ENCODE data around the gene NRL. TPM values are rescaled to one million over a fixed set of nuclear protein-coding genes. Genes with fewer than 3 reads are reported as not detected.
A peak's percentile ranks its signal among the peaks of the same experiment; 100 is the strongest.

NRL gene
- total and polyA plus RNA-seq, 4 donors = 1.5 to 3.2 (median 2.8) TPM

DNA sequence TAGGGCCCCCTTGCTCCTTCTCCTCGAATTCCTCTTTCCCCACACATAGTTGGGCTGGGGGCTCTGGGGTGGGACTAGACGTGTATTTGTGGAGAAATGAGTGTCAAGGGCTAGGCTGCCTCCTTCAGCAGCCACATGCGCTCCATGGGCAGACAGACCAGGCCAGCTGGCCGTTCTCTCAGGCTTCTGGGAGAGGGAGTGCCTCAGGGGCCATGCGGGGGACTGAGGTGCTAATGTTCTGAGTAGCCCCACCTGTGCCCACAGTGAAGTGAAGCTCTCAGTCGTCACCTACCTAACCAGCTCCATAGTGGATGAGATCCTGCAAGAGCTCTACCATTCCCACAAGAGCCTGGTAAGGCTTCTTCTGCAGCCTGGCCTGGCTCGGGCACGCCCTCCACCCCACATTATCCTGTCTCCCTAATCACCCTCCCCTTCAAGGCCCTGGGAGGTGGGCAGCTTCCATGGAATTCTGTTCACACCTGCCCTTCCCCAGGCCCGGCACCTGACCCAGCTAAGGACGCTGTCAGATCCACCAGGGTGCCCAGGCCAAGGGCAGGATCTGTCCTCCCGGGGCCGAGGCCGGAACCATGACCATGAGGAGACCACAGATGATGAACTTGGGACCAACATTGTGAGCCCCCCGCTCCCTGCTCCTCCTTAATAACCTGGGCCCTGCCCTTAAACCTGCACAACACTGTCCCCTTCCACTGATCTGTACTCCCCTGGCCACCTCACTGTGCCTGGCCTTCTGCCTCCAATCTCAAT lies 52.4 kb downstream of the NRL start:
- H3K36me3 ChIP-seq (ENCODE audit: control insufficient read depth in 4 of 4, insufficient read depth in 3 of 4, low read depth in 1 of 4, low read length in 3 of 4) = no peaks in the 10 kb centered on the region
- DNase-seq (ENCODE audit: low spot score) = no peak
- H3K27ac ChIP-seq (ENCODE audit: low read depth in 1 of 2, low read length in 2 of 2) = peak overlapping the region; percentile 44 to 71
- H3K9ac ChIP-seq (ENCODE audit: low read depth in 1 of 2, low read length in 2 of 2) = no peak overlapping the region
- TF ChIP-seq FOXA2 (IDR thresholded peaks at IDR 0.05) (no peak), SP1 (IDR thresholded peaks at IDR 0.05) (no peak), JUND (IDR thresholded peaks at IDR 0.05) (no peak), HNF4A (conservative IDR thresholded peaks at IDR 0.05) (no peak), HNF4G (IDR thresholded peaks at IDR 0.05) (no peak), FOXA1 (IDR thresholded peaks at IDR 0.05) (no peak), RXRA (IDR thresholded peaks at IDR 0.05) (no peak), YY1 (IDR thresholded peaks at IDR 0.05) (no peak)
- TF ChIP-seq, protein P1, sequence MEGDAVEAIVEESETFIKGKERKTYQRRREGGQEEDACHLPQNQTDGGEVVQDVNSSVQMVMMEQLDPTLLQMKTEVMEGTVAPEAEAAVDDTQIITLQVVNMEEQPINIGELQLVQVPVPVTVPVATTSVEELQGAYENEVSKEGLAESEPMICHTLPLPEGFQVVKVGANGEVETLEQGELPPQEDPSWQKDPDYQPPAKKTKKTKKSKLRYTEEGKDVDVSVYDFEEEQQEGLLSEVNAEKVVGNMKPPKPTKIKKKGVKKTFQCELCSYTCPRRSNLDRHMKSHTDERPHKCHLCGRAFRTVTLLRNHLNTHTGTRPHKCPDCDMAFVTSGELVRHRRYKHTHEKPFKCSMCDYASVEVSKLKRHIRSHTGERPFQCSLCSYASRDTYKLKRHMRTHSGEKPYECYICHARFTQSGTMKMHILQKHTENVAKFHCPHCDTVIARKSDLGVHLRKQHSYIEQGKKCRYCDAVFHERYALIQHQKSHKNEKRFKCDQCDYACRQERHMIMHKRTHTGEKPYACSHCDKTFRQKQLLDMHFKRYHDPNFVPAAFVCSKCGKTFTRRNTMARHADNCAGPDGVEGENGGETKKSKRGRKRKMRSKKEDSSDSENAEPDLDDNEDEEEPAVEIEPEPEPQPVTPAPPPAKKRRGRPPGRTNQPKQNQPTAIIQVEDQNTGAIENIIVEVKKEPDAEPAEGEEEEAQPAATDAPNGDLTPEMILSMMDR (IDR thresholded peaks at IDR 0.05; ENCODE audit: low read depth, low read length, missing input control) = no peak
- TF ChIP-seq, protein P2, sequence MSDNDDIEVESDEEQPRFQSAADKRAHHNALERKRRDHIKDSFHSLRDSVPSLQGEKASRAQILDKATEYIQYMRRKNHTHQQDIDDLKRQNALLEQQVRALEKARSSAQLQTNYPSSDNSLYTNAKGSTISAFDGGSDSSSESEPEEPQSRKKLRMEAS (IDR thresholded peaks at IDR 0.05) = no peak
- TF ChIP-seq, protein P3, sequence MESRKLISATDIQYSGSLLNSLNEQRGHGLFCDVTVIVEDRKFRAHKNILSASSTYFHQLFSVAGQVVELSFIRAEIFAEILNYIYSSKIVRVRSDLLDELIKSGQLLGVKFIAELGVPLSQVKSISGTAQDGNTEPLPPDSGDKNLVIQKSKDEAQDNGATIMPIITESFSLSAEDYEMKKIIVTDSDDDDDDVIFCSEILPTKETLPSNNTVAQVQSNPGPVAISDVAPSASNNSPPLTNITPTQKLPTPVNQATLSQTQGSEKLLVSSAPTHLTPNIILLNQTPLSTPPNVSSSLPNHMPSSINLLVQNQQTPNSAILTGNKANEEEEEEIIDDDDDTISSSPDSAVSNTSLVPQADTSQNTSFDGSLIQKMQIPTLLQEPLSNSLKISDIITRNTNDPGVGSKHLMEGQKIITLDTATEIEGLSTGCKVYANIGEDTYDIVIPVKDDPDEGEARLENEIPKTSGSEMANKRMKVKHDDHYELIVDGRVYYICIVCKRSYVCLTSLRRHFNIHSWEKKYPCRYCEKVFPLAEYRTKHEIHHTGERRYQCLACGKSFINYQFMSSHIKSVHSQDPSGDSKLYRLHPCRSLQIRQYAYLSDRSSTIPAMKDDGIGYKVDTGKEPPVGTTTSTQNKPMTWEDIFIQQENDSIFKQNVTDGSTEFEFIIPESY (IDR thresholded peaks at IDR 0.05) = no peak
- no peaks in the 10 kb centered on the region for H3K27me3 ChIP-seq (ENCODE audit: control insufficient read depth in 4 of 4, insufficient read depth in 4 of 4, low read length in 3 of 4)
- H3K9me3 ChIP-seq (ENCODE audit: control insufficient read depth in 4 of 4, low read length in 3 of 4) = no peaks in the 10 kb centered on the region
- H3K4me3 ChIP-seq (ENCODE audit: low read depth in 1 of 3, low read length in 3 of 3) = no peak overlapping the region
- peaks cover 34 to 83% (median 66%) of the 10 kb centered on the region in 4 donors for H3K4me1 ChIP-seq (ENCODE audit: control insufficient read depth in 4 of 4, insufficient read depth in 4 of 4, low read length in 3 of 4)
- WGBS = 88% methylated on average over 14 of the region's 14 CpGs

DNA sequence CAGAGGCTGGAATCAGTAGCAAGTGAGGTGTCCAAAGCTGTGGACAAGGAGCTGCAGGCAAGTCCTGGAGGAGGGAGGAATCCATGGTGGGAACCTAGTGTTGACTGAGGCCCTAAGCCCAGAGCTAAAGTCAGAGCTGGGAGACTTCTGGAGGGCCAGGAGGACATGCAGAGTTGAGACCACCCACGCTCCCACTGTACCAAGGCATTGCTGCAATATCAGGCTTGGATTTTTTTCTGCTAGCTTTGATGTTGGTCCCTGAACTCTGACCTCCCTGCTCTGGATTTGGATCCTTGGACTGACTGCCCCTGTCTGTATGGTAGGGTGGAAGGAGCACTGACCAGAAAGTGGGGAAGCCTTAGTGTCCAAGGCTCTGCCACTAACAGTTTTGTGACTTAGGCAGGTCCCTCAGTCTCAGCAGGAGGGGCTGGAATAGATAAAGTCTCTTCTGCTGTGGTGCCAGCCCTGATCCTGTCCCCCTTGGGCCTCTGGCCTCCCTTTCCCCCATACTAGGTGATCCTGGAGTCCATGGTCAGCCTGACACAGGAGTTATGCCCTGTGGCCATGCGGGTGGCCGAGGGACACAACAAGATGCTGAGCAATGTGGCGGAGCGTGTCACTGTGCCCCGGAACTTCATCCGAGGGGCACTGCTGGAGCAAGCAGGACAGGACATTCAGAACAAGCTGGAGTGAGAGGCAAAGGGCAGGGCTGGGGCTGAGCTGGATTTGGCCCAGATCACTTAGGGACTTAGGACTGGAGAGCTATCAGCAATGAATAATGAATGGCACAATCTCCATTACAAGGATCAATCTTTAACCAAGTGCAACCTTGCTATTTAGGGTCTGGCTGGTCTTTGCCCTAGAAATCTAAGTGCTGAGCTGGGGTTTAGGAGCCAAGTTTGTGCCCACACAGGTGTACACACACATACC lies 53.5 kb downstream of the NRL start:
- no peaks in the 10 kb centered on the region for H3K36me3 ChIP-seq (ENCODE audit: control insufficient read depth in 4 of 4, insufficient read depth in 3 of 4, low read depth in 1 of 4, low read length in 3 of 4)
- H3K27ac ChIP-seq (ENCODE audit: low read depth in 1 of 2, low read length in 2 of 2) = peak overlapping the region; percentile 44 to 71
- no peak overlapping the region for H3K4me3 ChIP-seq (ENCODE audit: low read depth in 1 of 3, low read length in 3 of 3)
- H3K4me1 ChIP-seq (ENCODE audit: control insufficient read depth in 4 of 4, insufficient read depth in 4 of 4, low read length in 3 of 4) = peaks cover 35 to 85% (median 71%) of the 10 kb centered on the region in 4 donors
- no peaks in the 10 kb centered on the region for H3K27me3 ChIP-seq (ENCODE audit: control insufficient read depth in 4 of 4, insufficient read depth in 4 of 4, low read length in 3 of 4)
- no peak overlapping the region for H3K9ac ChIP-seq (ENCODE audit: low read depth in 1 of 2, low read length in 2 of 2)
- DNase-seq (ENCODE audit: low spot score) = no peak
- H3K9me3 ChIP-seq (ENCODE audit: control insufficient read depth in 4 of 4, low read length in 3 of 4) = no peaks in the 10 kb centered on the region
- WGBS = 41% methylated on average over 7 of the region's 7 CpGs
- no peak for TF ChIP-seq TAF1 (conservative IDR thresholded peaks at IDR 0.05)
- TF ChIP-seq, protein P2 (IDR thresholded peaks at IDR 0.05) = no peak
- peak in 1 of 2 donors; percentile 86 for TF ChIP-seq JUND (IDR thresholded peaks at IDR 0.05)
- TF ChIP-seq EGR1 (IDR thresholded peaks at IDR 0.05; ENCODE audit: low read depth in 2 of 2) = no peak
- peak; percentile 97 for TF ChIP-seq HNF4G (IDR thresholded peaks at IDR 0.05)
- peak; percentile 66 for TF ChIP-seq NR2F2 (IDR thresholded peaks at IDR 0.05)
- TF ChIP-seq, protein P4, sequence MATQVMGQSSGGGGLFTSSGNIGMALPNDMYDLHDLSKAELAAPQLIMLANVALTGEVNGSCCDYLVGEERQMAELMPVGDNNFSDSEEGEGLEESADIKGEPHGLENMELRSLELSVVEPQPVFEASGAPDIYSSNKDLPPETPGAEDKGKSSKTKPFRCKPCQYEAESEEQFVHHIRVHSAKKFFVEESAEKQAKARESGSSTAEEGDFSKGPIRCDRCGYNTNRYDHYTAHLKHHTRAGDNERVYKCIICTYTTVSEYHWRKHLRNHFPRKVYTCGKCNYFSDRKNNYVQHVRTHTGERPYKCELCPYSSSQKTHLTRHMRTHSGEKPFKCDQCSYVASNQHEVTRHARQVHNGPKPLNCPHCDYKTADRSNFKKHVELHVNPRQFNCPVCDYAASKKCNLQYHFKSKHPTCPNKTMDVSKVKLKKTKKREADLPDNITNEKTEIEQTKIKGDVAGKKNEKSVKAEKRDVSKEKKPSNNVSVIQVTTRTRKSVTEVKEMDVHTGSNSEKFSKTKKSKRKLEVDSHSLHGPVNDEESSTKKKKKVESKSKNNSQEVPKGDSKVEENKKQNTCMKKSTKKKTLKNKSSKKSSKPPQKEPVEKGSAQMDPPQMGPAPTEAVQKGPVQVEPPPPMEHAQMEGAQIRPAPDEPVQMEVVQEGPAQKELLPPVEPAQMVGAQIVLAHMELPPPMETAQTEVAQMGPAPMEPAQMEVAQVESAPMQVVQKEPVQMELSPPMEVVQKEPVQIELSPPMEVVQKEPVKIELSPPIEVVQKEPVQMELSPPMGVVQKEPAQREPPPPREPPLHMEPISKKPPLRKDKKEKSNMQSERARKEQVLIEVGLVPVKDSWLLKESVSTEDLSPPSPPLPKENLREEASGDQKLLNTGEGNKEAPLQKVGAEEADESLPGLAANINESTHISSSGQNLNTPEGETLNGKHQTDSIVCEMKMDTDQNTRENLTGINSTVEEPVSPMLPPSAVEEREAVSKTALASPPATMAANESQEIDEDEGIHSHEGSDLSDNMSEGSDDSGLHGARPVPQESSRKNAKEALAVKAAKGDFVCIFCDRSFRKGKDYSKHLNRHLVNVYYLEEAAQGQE (IDR thresholded peaks at IDR 0.05) = peak; percentile 78
- TF ChIP-seq RXRA (IDR thresholded peaks at IDR 0.05) = peak; percentile 95 to 98
- TF ChIP-seq, protein P3 (IDR thresholded peaks at IDR 0.05) = no peak
- TF ChIP-seq RAD21 (IDR thresholded peaks at IDR 0.05) = peak; percentile 60 to 66
- TF ChIP-seq, protein P1 (IDR thresholded peaks at IDR 0.05; ENCODE audit: low read depth, low read length, missing input control) = no peak
- TF ChIP-seq HNF4A (conservative IDR thresholded peaks at IDR 0.05) = peak; percentile 97 to 98
